Coronary artery (tissue), 2 donors: ENCODE data around the gene GATB.

Experiments used
- DNase-seq: peaks from one replicate; pipeline ENCODE4 v3.0.0-alpha.2; 2017; ENCODE audit warnings: low spot score
- H3K27ac ChIP-seq, 2 donors: fragments of 200-600 bp; sonication (generic); one replicate each; pipeline ENCODE4 v1.5.1; 2016 to 2019
- H3K4me3 ChIP-seq: fragments of 200-600 bp; sonication (generic); 2 replicates; pipeline ENCODE4 v1.5.1; 2016; ENCODE audit warnings: mild to moderate bottlenecking, moderate library complexity
- TF ChIP-seq, protein P1 (sequence below): fragments of 200-600 bp; sonication (generic); IDR thresholded peaks from one replicate; pipeline ENCODE4 v1.5.1; 2019; ENCODE audit warnings: antibody characterized with exemption

GATB gene

DNA sequence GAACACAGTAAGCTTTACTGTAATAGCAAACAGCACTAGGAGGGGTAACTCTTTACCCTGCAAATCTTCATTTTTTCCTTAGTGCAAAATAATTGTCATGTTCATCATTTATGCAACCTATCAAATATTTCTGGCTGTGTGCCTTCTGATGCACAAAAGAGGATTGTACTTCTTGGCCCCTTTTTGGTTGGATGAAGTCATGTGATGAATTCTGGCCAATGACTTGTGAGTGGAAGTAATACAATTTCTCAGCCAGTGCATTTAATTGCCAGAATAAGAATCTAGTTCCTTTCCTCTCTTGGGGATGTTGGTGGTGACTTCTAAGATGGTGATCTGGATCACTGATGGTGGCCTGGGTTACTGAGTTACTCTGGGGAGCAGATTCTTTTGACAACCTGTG lies 37.0 kb upstream of the GATB start:
- Histone ChIP-seq H3K4me3 (no peak overlapping the region), H3K27ac (no peak overlapping the region)
- DNase-seq = no peak
- TF ChIP-seq, protein P1, sequence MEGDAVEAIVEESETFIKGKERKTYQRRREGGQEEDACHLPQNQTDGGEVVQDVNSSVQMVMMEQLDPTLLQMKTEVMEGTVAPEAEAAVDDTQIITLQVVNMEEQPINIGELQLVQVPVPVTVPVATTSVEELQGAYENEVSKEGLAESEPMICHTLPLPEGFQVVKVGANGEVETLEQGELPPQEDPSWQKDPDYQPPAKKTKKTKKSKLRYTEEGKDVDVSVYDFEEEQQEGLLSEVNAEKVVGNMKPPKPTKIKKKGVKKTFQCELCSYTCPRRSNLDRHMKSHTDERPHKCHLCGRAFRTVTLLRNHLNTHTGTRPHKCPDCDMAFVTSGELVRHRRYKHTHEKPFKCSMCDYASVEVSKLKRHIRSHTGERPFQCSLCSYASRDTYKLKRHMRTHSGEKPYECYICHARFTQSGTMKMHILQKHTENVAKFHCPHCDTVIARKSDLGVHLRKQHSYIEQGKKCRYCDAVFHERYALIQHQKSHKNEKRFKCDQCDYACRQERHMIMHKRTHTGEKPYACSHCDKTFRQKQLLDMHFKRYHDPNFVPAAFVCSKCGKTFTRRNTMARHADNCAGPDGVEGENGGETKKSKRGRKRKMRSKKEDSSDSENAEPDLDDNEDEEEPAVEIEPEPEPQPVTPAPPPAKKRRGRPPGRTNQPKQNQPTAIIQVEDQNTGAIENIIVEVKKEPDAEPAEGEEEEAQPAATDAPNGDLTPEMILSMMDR = no peak

GRCh38 chr4:151797131-151797530 lies 36.3 kb upstream of the GATB start:
- H3K27ac ChIP-seq = no peak overlapping the region
- TF ChIP-seq, protein P1 = no peak
- DNase-seq = no peak
- no peak overlapping the region for H3K4me3 ChIP-seq

DNA sequence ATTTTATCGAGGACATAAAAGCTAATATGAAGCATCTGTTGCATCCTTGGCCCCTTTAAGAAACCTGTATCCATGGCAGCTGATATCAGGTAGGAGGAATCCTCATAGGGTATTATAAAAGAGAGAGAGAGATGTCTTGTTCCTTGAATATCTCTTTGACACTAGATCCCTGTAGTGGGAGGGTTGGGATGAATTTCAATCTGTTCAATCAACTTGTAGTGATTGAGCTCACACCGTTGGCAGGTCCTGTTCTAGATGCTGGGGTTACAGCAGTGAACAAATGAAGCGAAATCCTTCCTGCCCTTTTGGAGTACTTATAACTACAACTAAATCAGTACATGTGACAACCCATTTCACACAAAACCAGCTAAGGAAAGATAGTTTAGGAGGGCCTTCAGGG lies 35.3 kb upstream of the GATB start:
- no peak for DNase-seq

GRCh38 chr4:151792995-151793394 lies 32.2 kb upstream of the GATB start:
- Histone ChIP-seq H3K4me3 (no peak overlapping the region), H3K27ac (no peak overlapping the region)
- no peak for DNase-seq
- TF ChIP-seq, protein P1 = no peak

More for the DNA sequence above, 35.3 kb upstream of the GATB start:
- TF ChIP-seq, protein P1 = no peak
- H3K4me3 ChIP-seq = no peak overlapping the region
- H3K27ac ChIP-seq = no peak overlapping the region

- DNase-seq = no peak
- TF ChIP-seq, protein P1 = no peak
- no peak overlapping the region for H3K27ac ChIP-seq
- H3K4me3 ChIP-seq = no peak overlapping the region
Measured at GRCh38 chr4:151792530-151792929, 31.7 kb upstream of the GATB start.

GRCh38 chr4:151788021-151788420 lies 27.2 kb upstream of the GATB start:
- TF ChIP-seq, protein P1 = no peak
- no peak for DNase-seq
- no peak overlapping the region for H3K4me3 ChIP-seq
- no peak overlapping the region for H3K27ac ChIP-seq

DNA sequence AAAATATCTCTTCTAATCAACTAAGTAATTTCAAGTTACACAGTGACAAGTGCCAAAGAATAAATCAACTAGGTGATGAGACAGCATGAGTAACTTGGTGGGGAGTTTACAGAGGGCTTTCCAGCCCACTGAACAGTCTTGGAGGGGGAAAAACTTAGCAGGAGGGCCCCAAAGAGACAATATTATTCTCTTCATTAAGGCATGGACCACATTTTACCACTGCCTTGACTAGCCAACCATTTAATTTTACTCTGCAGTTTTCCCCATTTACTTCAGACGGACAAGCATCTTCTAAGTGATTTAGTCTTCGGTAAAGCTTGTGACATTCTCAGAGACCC lies 25.3 kb upstream of the GATB start:
- DNase-seq = no peak
- Histone ChIP-seq H3K4me3 (no peak overlapping the region), H3K27ac (no peak overlapping the region)
- TF ChIP-seq, protein P1 = no peak
